ENCODE results near the gene ARHGAP12.

Gene ARHGAP12

DNA sequence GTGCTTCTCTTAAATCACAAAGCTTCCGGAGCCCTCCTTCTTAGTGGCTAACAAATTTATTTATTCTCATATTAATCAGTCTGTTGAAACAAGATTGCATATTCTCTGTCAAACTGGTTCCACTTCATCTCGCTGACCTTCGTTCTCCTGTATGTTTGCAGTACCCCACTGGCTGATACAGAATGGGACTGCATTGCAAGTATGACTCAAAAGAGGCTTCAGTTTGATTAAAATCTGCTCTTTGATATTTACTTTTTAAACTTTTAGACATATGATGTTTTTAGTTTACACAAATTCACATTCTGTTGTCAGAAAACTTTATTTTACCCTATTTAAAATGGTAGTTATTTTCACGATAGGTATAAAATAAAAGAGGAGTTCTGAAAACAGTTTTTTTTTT lies 14.3 kb upstream of the ARHGAP12 start:
- Histone ChIP-seq H3K36me3 (no peaks in the 10 kb centered on the region), H3K9me3 (ENCODE audit: severe bottlenecking) (no peaks in the 10 kb centered on the region), H3K4me3 (ENCODE audit: low read depth, low read length) (no peak overlapping the region), H3K27me3 (ENCODE audit: insufficient read depth, low read depth, severe bottlenecking) (no peaks in the 10 kb centered on the region), H3K27ac (no peak overlapping the region)
- TF ChIP-seq CTCF (IDR thresholded peaks at IDR 0.05; ENCODE audit: low read depth, low read length): no peak
- no peak for DNase-seq

GRCh38 chr10:31942435-31942834 lies 13.8 kb upstream of the ARHGAP12 start:
- H3K27me3 ChIP-seq (ENCODE audit: insufficient read depth, low read depth, severe bottlenecking): no peaks in the 10 kb centered on the region
- no peaks in the 10 kb centered on the region for H3K9me3 ChIP-seq (ENCODE audit: severe bottlenecking)
- no peak overlapping the region for H3K27ac ChIP-seq
- no peak overlapping the region for H3K4me3 ChIP-seq (ENCODE audit: low read depth, low read length)
- no peak for TF ChIP-seq CTCF (IDR thresholded peaks at IDR 0.05; ENCODE audit: low read depth, low read length)
- no peak for DNase-seq
- H3K36me3 ChIP-seq: no peaks in the 10 kb centered on the region

DNA sequence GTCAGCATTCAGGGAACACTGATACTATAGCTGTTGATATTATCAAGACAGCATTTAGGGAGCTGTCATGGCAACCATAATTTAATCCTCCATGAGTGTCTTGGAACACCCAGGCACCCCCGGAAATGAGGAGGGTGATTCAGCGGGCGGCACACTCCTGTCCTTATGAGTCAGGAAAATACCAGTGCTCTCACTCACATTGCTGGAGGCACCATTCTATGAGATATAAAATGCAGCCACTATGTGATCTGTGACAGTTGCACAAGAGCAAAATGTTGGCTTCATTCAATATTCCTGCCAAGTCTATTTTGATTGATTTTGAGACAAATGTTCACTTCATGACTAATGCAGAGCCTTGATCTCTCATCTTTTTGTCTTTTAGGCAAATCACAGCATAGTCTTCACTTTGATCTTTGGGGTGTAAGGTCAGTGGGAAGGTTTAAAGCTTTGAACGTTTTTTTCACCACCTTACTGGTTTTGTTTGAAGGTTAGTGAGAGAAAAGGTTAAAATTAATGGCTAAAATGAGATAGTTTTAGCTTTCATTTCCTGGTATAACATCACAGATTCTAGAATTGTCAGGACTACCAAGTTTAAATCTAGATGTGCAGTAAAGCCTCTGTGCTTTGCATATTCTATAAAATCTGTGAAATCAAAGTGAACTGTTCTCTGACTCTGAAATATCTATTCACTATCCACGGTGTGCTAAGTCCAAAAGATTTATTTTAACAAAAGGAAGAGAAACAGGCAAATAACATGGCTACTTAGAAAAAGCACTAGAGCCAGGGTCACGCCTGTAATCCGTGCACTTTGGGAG lies 12.4 kb upstream of the ARHGAP12 start:
- no peak for TF ChIP-seq CTCF (IDR thresholded peaks at IDR 0.05; ENCODE audit: low read depth, low read length)
- Histone ChIP-seq H3K27ac (no peak overlapping the region), H3K36me3 (no peaks in the 10 kb centered on the region), H3K4me3 (ENCODE audit: low read depth, low read length) (no peak overlapping the region), H3K9me3 (ENCODE audit: severe bottlenecking) (no peaks in the 10 kb centered on the region), H3K27me3 (ENCODE audit: insufficient read depth, low read depth, severe bottlenecking) (no peaks in the 10 kb centered on the region)
- no peak for DNase-seq

GRCh38 chr10:31939797-31940708 lies 11.4 kb upstream of the ARHGAP12 start:
- TF ChIP-seq CTCF (IDR thresholded peaks at IDR 0.05; ENCODE audit: low read depth, low read length): no peak
- no peaks in the 10 kb centered on the region for H3K36me3 ChIP-seq
- H3K4me3 ChIP-seq (ENCODE audit: low read depth, low read length): no peak overlapping the region
- no peak overlapping the region for H3K27ac ChIP-seq
- H3K9me3 ChIP-seq (ENCODE audit: severe bottlenecking): no peaks in the 10 kb centered on the region
- H3K27me3 ChIP-seq (ENCODE audit: insufficient read depth, low read depth, severe bottlenecking): no peaks in the 10 kb centered on the region
- DNase-seq: no peak

- Histone ChIP-seq H3K36me3 (no peaks in the 10 kb centered on the region), H3K4me3 (ENCODE audit: low read depth, low read length) (no peak overlapping the region), H3K9me3 (ENCODE audit: severe bottlenecking) (no peaks in the 10 kb centered on the region), H3K27me3 (ENCODE audit: insufficient read depth, low read depth, severe bottlenecking) (no peaks in the 10 kb centered on the region), H3K27ac (no peak overlapping the region)
- no peak for TF ChIP-seq CTCF (IDR thresholded peaks at IDR 0.05; ENCODE audit: low read depth, low read length)
- no peak for DNase-seq
Observed at GRCh38 chr10:31937371-31937770, 8.7 kb upstream of the ARHGAP12 start.
